Stimulated activated CD8-positive, alpha-beta memory T cell treated with anti-CD3 and anti-CD28 coated beads, Interleukin-7, amount 100 ng/mL, for 24 hours (primary cell): ENCODE results near the gene CREM.

Experiments used
- DNase-seq: peaks from one replicate; pipeline ENCODE4 v3.0.0-alpha.2; 2020; ENCODE audit warnings: low read depth

CREM gene

DNA sequence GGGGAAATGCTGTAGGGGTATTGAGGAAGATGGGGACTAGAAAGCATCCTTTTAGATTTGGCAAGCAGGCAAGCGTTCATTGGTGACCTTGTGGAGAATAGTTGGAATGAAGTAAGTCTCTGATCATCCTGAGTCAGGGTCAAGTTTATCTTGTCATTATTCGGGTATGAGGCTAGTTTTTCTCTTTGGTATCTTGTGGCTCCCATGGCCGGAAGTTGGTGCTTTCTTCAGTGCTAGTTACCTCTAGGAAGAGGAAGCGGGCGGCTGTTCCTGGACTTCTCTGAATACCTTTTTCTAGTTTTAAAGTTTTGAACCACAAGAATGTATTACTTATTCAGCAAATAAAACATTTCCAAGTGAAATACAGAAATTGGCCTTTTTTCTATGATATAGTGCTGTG lies 9.2 kb downstream of the CREM start:
- no peak for DNase-seq

DNA sequence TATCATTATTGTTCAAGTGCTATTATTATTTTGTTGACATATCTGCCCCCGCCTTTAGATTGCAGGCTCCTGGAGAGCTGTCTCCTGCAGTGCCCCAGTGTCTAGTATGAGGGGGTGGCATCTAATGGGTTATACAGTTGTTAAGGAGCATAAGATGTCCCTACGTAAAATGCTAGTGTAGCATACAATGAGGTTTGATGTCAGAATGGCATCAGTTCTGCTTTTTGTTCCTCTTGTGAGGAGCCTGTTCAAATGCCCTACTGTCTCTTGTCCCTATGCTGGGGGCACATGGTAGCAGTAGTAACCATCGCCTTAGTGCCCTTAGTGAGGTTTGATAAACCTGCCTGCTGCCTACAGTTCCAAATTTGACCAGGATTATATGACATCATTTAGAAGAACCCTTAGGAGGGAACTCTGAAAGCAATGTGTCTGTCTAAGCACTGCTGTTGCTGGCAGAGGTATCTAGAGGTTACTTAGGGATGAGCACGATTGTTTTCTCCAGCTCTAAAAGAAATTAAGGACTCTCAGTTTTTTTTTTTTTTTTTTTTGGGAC lies 9.7 kb downstream of the CREM start:
- no peak for DNase-seq

DNA sequence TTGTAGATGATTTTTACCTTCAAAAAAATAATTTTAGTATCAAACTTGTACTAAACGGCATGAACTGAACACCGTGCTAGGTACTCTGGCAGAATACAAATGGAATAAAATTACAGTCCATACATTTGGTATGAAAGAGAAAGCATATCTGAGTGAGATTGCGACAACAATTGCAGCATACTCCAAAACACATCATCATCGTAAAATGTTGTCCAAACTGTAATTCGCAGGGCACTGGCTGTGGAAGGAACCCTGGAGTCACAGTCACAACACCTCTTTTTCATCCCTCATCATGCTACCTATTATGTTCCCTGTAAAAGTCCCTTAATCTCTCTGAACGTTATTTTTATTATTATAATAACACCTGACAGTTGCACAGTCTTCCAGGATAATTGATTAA lies 13.5 kb downstream of the CREM start:
- DNase-seq = no peak

DNA sequence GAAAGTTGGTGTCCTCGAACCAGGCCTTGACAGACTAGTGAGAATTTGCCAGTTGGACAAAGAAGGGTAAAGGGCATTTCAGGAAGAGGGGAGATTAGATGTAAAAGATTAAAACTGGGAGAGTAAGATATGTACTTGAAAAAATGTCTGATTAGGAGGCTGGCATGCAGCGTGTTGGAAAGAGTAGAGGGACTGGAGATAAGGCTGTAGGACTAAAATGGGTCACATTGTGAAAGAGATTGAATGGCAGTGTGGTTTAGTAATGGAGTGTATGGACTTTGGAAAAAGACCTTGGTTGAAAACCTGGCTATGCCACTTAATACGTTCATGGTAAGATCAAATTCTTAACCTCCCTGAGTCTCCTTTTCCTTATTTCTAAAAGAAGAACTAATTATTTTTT lies 14.1 kb downstream of the CREM start:
- DNase-seq = no peak

- no peak for DNase-seq
These were observed 23.7 kb downstream of the CREM start for GRCh38 chr10:35150308-35150707.

DNA sequence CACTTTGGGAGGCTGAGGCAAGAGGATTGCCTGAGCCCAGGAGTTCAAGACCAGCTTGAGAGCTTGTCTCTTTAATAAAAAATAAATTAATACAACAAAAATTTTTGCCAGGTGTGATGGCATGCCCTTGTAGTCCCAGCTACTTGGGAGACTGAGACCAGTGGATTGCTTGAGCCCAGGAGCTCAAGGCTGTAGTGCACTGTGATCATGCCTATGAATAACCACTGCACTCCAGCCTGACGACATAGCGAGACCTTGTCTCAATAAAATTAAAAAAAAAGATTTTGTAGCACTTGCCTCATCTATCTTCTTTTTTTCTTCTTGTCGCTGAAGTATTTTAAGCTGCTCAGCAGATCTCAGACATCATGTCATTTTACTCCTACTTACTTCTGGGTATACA lies 26.3 kb downstream of the CREM start:
- no peak for DNase-seq

- no peak for DNase-seq
These were observed 27.1 kb downstream of the CREM start for GRCh38 chr10:35153716-35154115.

DNA sequence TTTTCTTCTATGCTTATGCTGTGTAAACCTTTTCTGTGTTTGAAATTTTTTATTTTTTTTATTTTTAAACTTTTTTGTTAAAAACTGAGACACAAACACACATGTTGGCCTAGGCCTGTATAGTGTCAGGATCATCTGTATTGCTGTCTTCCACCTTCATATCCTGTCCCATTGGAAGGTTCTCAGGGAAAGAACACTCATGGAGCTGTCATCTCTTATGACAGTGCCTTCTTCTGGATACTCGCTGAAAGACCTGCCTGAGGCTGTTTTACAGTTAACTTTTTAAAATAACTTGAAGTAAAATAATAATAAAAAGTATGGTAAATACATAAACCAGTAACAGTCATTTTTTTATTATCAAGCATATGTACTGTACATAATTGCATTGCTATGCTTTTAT lies 34.1 kb downstream of the CREM start:
- DNase-seq = no peak

GRCh38 chr10:35161906-35162305 lies 35.3 kb downstream of the CREM start:
- DNase-seq = no peak

GRCh38 chr10:35165136-35165535 lies 38.5 kb downstream of the CREM start:
- DNase-seq = no peak

- no peak for DNase-seq
These were observed 39.2 kb downstream of the CREM start for GRCh38 chr10:35165811-35166210.

DNA sequence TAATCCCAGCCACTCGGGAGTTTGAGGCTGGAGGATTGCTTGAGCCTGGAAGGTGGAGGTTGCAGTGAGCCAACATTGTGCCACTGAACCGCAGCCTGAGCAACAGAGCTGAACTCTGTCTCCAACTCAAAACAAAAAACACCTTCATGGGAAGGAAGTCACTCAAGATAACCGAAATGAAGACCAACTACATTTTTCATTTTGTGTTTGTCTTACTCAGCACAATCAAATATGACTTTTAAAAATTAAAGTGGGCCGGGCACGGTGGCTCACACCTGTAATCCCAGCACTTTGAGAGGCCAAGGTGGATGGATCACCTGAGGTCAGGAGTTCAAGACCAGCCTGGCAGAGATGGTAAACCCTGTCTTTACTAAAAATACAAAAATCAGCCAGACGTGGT lies 40.0 kb downstream of the CREM start:
- DNase-seq = no peak

DNA sequence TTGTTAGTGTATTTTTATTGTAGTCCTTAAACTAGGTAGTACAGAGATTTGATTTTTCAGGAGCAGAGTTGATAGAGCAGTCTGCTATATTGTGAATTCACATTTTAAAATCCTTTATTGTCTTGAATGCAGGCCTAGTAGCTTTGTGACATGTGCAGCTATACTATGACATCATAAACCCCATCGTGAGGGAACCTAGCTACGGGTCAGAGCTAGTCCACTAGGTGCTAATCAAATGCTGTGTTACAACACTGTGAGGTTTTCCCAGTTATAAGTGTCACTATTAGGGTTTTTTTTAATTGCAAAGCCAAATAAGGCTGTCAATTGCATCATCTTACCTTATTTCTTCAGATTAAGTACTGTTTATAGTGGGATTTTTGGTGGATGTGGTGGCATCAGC lies 40.7 kb downstream of the CREM start:
- no peak for DNase-seq

DNA sequence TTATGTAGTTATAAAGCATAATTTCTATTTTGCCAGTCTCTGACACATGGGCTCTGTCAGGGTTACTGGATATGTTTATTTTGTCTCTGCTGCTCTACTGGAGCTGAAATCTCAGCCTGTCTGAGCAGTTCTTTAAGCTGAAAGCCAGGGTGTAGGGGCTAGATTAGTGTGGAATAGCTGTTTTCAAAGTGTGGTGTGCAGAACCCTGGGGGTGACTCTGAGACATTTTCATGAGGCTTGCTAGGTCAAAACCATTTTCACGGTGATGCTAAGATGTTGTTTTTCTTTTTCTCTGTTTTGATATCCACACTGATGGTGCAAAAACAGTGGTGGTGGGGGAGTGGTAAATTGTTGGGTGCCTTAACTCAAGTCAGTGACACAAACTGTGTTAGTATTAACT lies 45.5 kb downstream of the CREM start:
- DNase-seq = no peak

GRCh38 chr10:35172574-35172973 lies 45.9 kb downstream of the CREM start:
- no peak for DNase-seq

- DNase-seq = no peak
These were observed 51.7 kb downstream of the CREM start for GRCh38 chr10:35178331-35178730.

- DNase-seq = no peak
These were observed 56.2 kb downstream of the CREM start for GRCh38 chr10:35182631-35183510.

- no peak for DNase-seq
These were observed 58.0 kb downstream of the CREM start for GRCh38 chr10:35184527-35185171.

GRCh38 chr10:35185260-35186034 lies 58.8 kb downstream of the CREM start:
- DNase-seq = no peak

- no peak for DNase-seq
These were observed 62.3 kb downstream of the CREM start for GRCh38 chr10:35188954-35189353.

GRCh38 chr10:35191523-35191922 lies 64.9 kb downstream of the CREM start:
- DNase-seq = no peak

- no peak for DNase-seq
These were observed 66.1 kb downstream of the CREM start for GRCh38 chr10:35192645-35193249.
